ENCODE data around the gene OTULIN.
A peak's percentile ranks its signal among the peaks of the same experiment; 100 is the strongest.

Gene OTULIN

GRCh38 chr5:14699807-14700400 is 35.4 kb downstream of the OTULIN start:
- peaks cover 81% of the 10 kb centered on the region for H3K36me3 ChIP-seq (ENCODE audit: insufficient read depth, low read length)
- no peak for ATAC-seq (ENCODE audit: insufficient read depth, low read depth)
- H3K4me2 ChIP-seq (ENCODE audit: insufficient read depth, low read length), result no peak overlapping the region
- DNase-seq, result no peak
- H3K4me3 ChIP-seq (ENCODE audit: low read depth in 1 of 2, low read length in 2 of 2), result no peak overlapping the region
- no peaks in the 10 kb centered on the region for H3K4me1 ChIP-seq (ENCODE audit: insufficient read depth, low read length)
- H4K20me1 ChIP-seq (ENCODE audit: insufficient read depth, low read length), result peaks cover 10% of the 10 kb centered on the region
- no peak overlapping the region for H3K9ac ChIP-seq (ENCODE audit: low read depth, low read length)
- no peak overlapping the region for H2AFZ ChIP-seq (ENCODE audit: low read depth, low read length)
- H3K9me3 ChIP-seq (ENCODE audit: insufficient read depth, low read length, severe bottlenecking), result no peaks in the 10 kb centered on the region
- no peaks in the 10 kb centered on the region for H3K79me2 ChIP-seq (ENCODE audit: insufficient read depth, low read length)
- H3K27ac ChIP-seq (ENCODE audit: low read length), result no peak overlapping the region
- H3K27me3 ChIP-seq (ENCODE audit: insufficient read depth, low read length, poor library complexity), result no peaks in the 10 kb centered on the region
- no peak for TF ChIP-seq CTCF (IDR thresholded peaks at IDR 0.05; ENCODE audit: borderline replicate concordance, extremely low read depth, low read length, poor library complexity, severe bottlenecking)
- TF ChIP-seq EZH2 (IDR thresholded peaks at IDR 0.05; ENCODE audit: borderline replicate concordance, low read depth, low read length, severe bottlenecking), result no peak

GRCh38 chr5:14700478-14701436 is 36.2 kb downstream of the OTULIN start:
- H3K79me2 ChIP-seq (ENCODE audit: insufficient read depth, low read length), result no peaks in the 10 kb centered on the region
- H3K27me3 ChIP-seq (ENCODE audit: insufficient read depth, low read length, poor library complexity), result no peaks in the 10 kb centered on the region
- H2AFZ ChIP-seq (ENCODE audit: low read depth, low read length), result no peak overlapping the region
- H4K20me1 ChIP-seq (ENCODE audit: insufficient read depth, low read length), result peaks cover 15% of the 10 kb centered on the region
- H3K4me3 ChIP-seq (ENCODE audit: low read depth in 1 of 2, low read length in 2 of 2), result no peak overlapping the region
- 0 out of 3 replicates have a peak, but pooled peaks have one; percentile 17 for ATAC-seq (ENCODE audit: insufficient read depth, low read depth)
- H3K27ac ChIP-seq (ENCODE audit: low read length), result no peak overlapping the region
- no peak for TF ChIP-seq EZH2 (IDR thresholded peaks at IDR 0.05; ENCODE audit: borderline replicate concordance, low read depth, low read length, severe bottlenecking)
- TF ChIP-seq CTCF (IDR thresholded peaks at IDR 0.05; ENCODE audit: borderline replicate concordance, extremely low read depth, low read length, poor library complexity, severe bottlenecking), result no peak
- H3K36me3 ChIP-seq (ENCODE audit: insufficient read depth, low read length), result peaks cover 81% of the 10 kb centered on the region
- DNase-seq, result no peak
- no peaks in the 10 kb centered on the region for H3K9me3 ChIP-seq (ENCODE audit: insufficient read depth, low read length, severe bottlenecking)
- H3K9ac ChIP-seq (ENCODE audit: low read depth, low read length), result no peak overlapping the region
- no peak overlapping the region for H3K4me2 ChIP-seq (ENCODE audit: insufficient read depth, low read length)
- H3K4me1 ChIP-seq (ENCODE audit: insufficient read depth, low read length), result peaks cover 6% of the 10 kb centered on the region

- Histone ChIP-seq H3K4me2 (ENCODE audit: insufficient read depth, low read length) (no peak overlapping the region), H2AFZ (ENCODE audit: low read depth, low read length) (no peak overlapping the region), H3K4me1 (ENCODE audit: insufficient read depth, low read length) (peaks cover 14% of the 10 kb centered on the region), H4K20me1 (ENCODE audit: insufficient read depth, low read length) (peaks cover 18% of the 10 kb centered on the region), H3K27ac (ENCODE audit: low read length) (no peak overlapping the region), H3K79me2 (ENCODE audit: insufficient read depth, low read length) (no peaks in the 10 kb centered on the region), H3K9ac (ENCODE audit: low read depth, low read length) (no peak overlapping the region), H3K9me3 (ENCODE audit: insufficient read depth, low read length, severe bottlenecking) (no peaks in the 10 kb centered on the region), H3K27me3 (ENCODE audit: insufficient read depth, low read length, poor library complexity) (no peaks in the 10 kb centered on the region), H3K36me3 (ENCODE audit: insufficient read depth, low read length) (peaks cover 79% of the 10 kb centered on the region), H3K4me3 (ENCODE audit: low read depth in 1 of 2, low read length in 2 of 2) (no peak overlapping the region)
- no peak for DNase-seq
- no peak for ATAC-seq (ENCODE audit: insufficient read depth, low read depth)
- TF ChIP-seq EZH2 (IDR thresholded peaks at IDR 0.05; ENCODE audit: borderline replicate concordance, low read depth, low read length, severe bottlenecking) (no peak), CTCF (IDR thresholded peaks at IDR 0.05; ENCODE audit: borderline replicate concordance, extremely low read depth, low read length, poor library complexity, severe bottlenecking) (no peak)
These were observed 37.0 kb downstream of the OTULIN start for GRCh38 chr5:14701556-14701955.

Data from DND-41 (cell line).